HEK293T (cell line): ENCODE results near the gene HOXD9.
A peak's percentile ranks its signal among the peaks of the same experiment; 100 is the strongest.

ENCODE experiments used
- CTCF ChIA-PET: fragments of 350-600 bp; formaldehyde crosslinking; extraction: SDS; loops from one replicate; lab custom pipeline; 2021; ENCODE audit warnings: antibody characterized with exemption, inconsistent platforms; lab: Yijun Ruan, JAX
- POLR2A ChIA-PET: fragments of 350-600 bp; formaldehyde crosslinking; extraction: SDS; loops from one replicate; lab custom pipeline; 2020; ENCODE audit warnings: antibody characterized with exemption, inconsistent platforms; lab: Yijun Ruan, JAX
- DNase-seq: peaks from one replicate; pipeline ENCODE4 v3.0.0; 2012; ENCODE audit warnings: mixed read lengths; ENCODE audit errors: extremely low spot score
- ARNT ChIP-seq: fragments of 450-650 bp; IDR thresholded peaks from 2 replicates; pipeline ENCODE4 v1.6.1; 2017; ENCODE audit warnings: mild to moderate bottlenecking
- BHLHE40 ChIP-seq: fragments of 450-650 bp; IDR thresholded peaks from 2 replicates; pipeline ENCODE4 v1.6.1; 2016; ENCODE audit warnings: mild to moderate bottlenecking, moderate library complexity, borderline replicate concordance
- CTBP1 ChIP-seq: fragments of 450-650 bp; IDR thresholded peaks from 2 replicates; pipeline ENCODE4 v1.6.1; 2016; ENCODE audit warnings: borderline replicate concordance
- ELF4 ChIP-seq: fragments of 450-650 bp; IDR thresholded peaks from 2 replicates; pipeline ENCODE4 v1.6.1; 2017; ENCODE audit warnings: antibody characterized with exemption
- FOXA1 ChIP-seq: fragments of 450-650 bp; IDR thresholded peaks from 2 replicates; pipeline ENCODE4 v1.6.1; 2016; ENCODE audit warnings: mild to moderate bottlenecking
- FOXK2 ChIP-seq: fragments of 450-650 bp; IDR thresholded peaks from 2 replicates; pipeline ENCODE4 v1.6.1; 2016; ENCODE audit warnings: mild to moderate bottlenecking
- FOXM1 ChIP-seq: fragments of 450-650 bp; IDR thresholded peaks from 2 replicates; pipeline ENCODE4 v1.6.1; 2017; ENCODE audit warnings: mild to moderate bottlenecking, borderline replicate concordance
- L3MBTL2 ChIP-seq: fragments of 450-650 bp; conservative IDR thresholded peaks from 2 replicates; pipeline ENCODE4 v1.6.1; 2016; ENCODE audit warnings: mild to moderate bottlenecking
- LEF1 ChIP-seq: fragments of 450-650 bp; IDR thresholded peaks from 2 replicates; pipeline ENCODE4 v1.6.1; 2017; ENCODE audit warnings: mild to moderate bottlenecking, borderline replicate concordance
- NFRKB ChIP-seq: fragments of 450-650 bp; IDR thresholded peaks from 2 replicates; pipeline ENCODE4 v1.6.1; 2016; ENCODE audit warnings: mild to moderate bottlenecking, moderate library complexity
- PKNOX1 ChIP-seq: fragments of 450-650 bp; IDR thresholded peaks from 2 replicates; pipeline ENCODE4 v1.6.1; 2016
- SP1 ChIP-seq: fragments of 450-650 bp; IDR thresholded peaks from 2 replicates; pipeline ENCODE4 v1.6.1; 2017
- SUZ12 ChIP-seq: fragments of 450-650 bp; IDR thresholded peaks from 2 replicates; pipeline ENCODE4 v1.6.1; 2016; ENCODE audit warnings: mild to moderate bottlenecking
- TARDBP ChIP-seq: fragments of 450-650 bp; IDR thresholded peaks from 2 replicates; pipeline ENCODE4 v1.6.1; 2016
- ZNF384 ChIP-seq: fragments of 450-650 bp; IDR thresholded peaks from 2 replicates; pipeline ENCODE4 v1.6.1; 2016

The HOXD9 gene

GRCh38 chr2:176172895-176173566, 50.5 kb downstream of the HOXD9 start:
- TF ChIP-seq ARNT (no peak), FOXA1 (no peak), PKNOX1 (no peak), FOXK2 (no peak), LEF1 (no peak), CTBP1 (no peak), TARDBP (no peak), L3MBTL2 (no peak), SP1 (no peak), SUZ12 (no peak), ZNF384 (no peak), FOXM1 (no peak), ELF4 (no peak)
- no peak for DNase-seq
- ChIA-PET POLR2A (interaction anchor here (1.4 kb wide), 1 partner anchor 14 kb away, joined by 6 read pairs; no protein-coding TSS in a partner anchor), CTCF (interaction anchor here (0.6 to 1.6 kb wide), 2 partner anchors 11 to 145 kb away, joined by 3 to 4 read pairs; no protein-coding TSS in a partner anchor)

GRCh38 chr2:176173567-176174381, 51.3 kb downstream of the HOXD9 start:
- no peak for DNase-seq
- ChIA-PET POLR2A (interaction anchor here (0.7 to 1.8 kb wide), 6 partner anchors 8 to 30 kb away, joined by 3 to 11 read pairs (median 5); no protein-coding TSS in a partner anchor), CTCF (interaction anchor here (1.6 to 2.3 kb wide), 3 partner anchors 12 to 33 kb away, joined by 3 to 9 read pairs (median 3); no protein-coding TSS in a partner anchor)
- TF ChIP-seq BHLHE40 (no peak), SUZ12 (no peak), FOXA1 (no peak), LEF1 (no peak)

GRCh38 chr2:176174382-176174823, 51.9 kb downstream of the HOXD9 start:
- POLR2A ChIA-PET, result interaction anchor here (0.7 to 1.9 kb wide), 8 partner anchors 9 to 277 kb away, joined by 3 to 11 read pairs (median 5); no protein-coding TSS in a partner anchor
- DNase-seq, result peak; percentile 51
- CTCF ChIA-PET, result interaction anchor here (1.6 to 2.3 kb wide), 2 partner anchors 13 to 34 kb away, joined by 3 to 9 read pairs; no protein-coding TSS in a partner anchor
- TF ChIP-seq BHLHE40 (no peak), ARNT (no peak), NFRKB (no peak), LEF1 (no peak), PKNOX1 (peak; percentile 56; the same call in 1 of the 2 replicates)
